Right hindlimb (tissue), 1 donor: ENCODE results near the gene HIP1R.
"Not testable (repeated sequence)": the region's sequence is repeated elsewhere in the genome, so short reads cannot be mapped to it uniquely, and the experiment has no call there.

ENCODE experiments used
- DNase-seq: peaks from one replicate; pipeline ENCODE4 v3.0.0-alpha.2; 2018

HIP1R gene

DNA sequence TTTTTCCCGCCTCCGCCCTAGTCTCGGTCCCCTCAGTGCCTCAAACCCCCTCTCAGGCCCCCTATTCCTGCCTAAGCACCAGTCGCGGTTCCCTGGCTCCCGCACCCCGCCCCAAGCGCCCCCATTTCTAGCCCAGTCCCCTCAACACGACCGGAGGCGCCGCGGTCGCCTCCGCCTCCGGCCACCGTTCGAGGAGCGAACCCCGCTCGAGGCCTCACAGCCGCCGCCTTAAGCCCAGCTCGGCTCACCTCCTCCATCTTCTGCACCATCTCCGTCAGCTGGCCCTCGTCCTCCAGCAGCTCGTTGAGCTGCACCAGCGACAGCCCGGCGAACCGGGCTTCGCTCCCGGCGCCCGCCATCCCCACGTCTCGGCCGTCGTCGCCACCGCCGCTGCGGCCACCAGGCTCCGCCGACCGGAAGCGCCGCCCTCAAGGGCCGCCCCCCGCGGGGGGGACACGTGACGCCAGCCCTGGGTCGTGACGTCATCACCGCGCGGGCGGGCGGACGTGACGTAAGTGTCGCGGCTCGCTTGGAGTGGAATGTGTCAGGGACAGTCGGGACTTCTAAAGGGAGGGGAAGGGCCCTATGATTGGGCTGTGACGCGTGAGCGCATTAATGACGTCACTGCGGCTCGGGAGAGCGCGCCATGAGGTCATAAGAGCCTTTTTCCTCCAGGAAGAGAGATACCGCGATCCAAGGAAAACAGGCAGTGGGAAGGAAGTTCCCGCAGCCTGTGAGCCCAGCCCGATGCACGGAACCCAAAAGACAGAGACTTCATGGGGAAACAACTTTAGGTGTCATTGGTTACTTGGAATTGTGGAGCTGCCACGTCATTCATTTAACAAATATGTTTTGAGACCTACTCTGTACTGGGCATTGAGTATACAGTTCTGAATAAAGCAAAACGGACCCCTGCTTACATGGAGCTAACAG, 60.7 kb downstream of the HIP1R start, which contains the start of gene VPS37B:
Gene VPS37B (minus strand): TSS at position 421 of the 933 bp plus-strand sequence. CDS start 62 bp downstream, at position 359.
- peak; percentile 90 for DNase-seq

DNA sequence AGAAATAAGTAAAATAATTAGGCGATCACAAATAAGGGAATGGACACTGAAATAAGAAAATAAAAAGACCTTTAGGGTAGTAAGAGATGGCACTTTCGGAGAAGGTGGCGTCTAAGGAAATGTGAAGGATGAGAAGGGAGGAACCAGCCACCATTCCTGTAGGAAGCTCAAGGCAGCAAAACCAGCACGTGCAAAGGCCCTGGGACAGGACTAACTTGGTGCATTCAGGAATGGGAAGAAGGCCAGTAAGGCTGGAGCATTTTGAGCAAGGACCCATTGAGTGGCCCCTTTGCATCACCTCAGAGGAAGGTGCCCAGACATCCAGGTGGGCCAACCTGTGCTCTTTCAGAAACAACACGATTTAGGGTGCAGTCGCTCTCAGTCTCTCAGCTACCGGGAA, 61.4 kb downstream of the HIP1R start:
- no peak for DNase-seq

GRCh38 chr12:122899887-122900286, 64.6 kb downstream of the HIP1R start:
- DNase-seq = no peak

GRCh38 chr12:122902854-122903692, 67.8 kb downstream of the HIP1R start:
- DNase-seq = no peak

DNA sequence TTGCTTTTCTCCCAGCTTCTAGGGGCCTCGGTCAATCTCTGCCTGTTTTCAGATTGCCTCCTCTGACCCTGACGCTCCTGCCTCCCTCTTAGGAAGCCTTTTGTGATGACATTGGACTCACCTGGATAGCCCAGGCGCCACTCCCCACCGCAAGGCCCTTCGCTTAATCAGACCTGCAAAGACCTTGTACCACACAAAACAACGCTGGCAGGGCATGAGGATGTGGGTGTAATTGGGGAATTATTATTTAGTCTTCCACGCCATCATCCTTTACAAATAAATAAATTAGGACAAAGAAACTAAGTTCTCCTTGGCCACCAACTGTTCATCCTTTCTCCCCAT, 68.4 kb downstream of the HIP1R start:
- DNase-seq = no peak

- not testable (repeated sequence) for DNase-seq
Observed at GRCh38 chr12:122905258-122905657, 70.0 kb downstream of the HIP1R start.

- no peak for DNase-seq
Observed at GRCh38 chr12:122908915-122909314, 73.7 kb downstream of the HIP1R start.

DNA sequence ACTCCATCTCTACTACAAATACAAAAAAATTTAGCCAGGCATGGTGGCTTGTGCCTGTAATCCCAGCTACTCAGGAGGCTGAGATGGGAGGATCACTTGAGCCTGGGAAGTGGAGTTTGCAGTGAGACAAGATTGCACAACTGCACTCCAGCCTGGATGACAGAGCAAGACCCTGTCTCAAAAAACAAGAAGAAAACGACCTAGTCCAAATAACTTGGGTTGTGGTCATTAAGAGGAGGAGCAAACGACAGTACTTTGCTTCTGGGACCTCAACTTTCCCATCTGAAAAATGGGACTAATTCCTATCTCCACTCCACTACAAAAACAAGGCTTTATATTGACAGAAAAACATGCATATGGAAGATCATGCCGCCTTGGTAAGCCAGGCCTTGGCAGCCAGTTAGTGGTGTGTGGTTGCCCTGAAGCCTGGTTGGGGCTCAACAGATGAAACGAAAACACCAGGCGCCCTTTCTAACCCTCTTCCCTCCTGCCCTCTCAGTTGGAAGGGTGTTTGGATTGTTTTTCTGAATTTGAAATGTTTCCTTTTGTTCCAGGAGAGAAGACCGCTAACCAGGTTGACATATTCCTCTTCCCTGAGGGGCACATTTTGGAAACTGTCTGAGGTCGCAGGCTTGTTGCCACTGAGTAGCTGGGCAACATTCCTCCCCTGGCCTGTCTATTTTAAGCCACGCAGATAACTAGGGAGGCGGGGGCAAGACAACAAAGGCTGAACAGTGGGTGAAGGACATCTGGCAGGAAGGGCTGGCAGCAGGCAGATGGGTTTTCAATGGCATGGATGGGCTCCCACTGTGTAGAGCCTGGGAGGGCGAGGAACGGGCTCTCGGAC, 74.4 kb downstream of the HIP1R start:
- no peak for DNase-seq
